Erythroblast (primary cell): Measurements from ENCODE around the gene KCNQ2.

Experiments
- GATA1 ChIP-seq: IDR thresholded peaks from 2 replicates; pipeline ENCODE4 v1.6.1; 2011; ENCODE audit warnings: low read depth, mild to moderate bottlenecking, control low read depth, low read length, moderate library complexity
- POLR2A ChIP-seq: IDR thresholded peaks from 2 replicates; pipeline ENCODE4 v1.6.1; 2011; ENCODE audit warnings: mild to moderate bottlenecking, low read length

GRCh38 chr20:63471717-63471980 lies 806 bp downstream of the KCNQ2 start:
- TF ChIP-seq POLR2A (no peak), GATA1 (no peak)
